IPS DF 4.7 (cell line): ENCODE results near the gene C13orf46.

Experiments
- DNase-seq: peaks from one replicate; pipeline ENCODE4 v3.0.0-alpha.2; 2013; ENCODE audit warnings: low spot score; ENCODE audit errors: extremely low read depth

Gene C13orf46

GRCh38 chr13:114010401-114011101, 36.7 kb upstream of the C13orf46 start:
- DNase-seq: no peak

DNA sequence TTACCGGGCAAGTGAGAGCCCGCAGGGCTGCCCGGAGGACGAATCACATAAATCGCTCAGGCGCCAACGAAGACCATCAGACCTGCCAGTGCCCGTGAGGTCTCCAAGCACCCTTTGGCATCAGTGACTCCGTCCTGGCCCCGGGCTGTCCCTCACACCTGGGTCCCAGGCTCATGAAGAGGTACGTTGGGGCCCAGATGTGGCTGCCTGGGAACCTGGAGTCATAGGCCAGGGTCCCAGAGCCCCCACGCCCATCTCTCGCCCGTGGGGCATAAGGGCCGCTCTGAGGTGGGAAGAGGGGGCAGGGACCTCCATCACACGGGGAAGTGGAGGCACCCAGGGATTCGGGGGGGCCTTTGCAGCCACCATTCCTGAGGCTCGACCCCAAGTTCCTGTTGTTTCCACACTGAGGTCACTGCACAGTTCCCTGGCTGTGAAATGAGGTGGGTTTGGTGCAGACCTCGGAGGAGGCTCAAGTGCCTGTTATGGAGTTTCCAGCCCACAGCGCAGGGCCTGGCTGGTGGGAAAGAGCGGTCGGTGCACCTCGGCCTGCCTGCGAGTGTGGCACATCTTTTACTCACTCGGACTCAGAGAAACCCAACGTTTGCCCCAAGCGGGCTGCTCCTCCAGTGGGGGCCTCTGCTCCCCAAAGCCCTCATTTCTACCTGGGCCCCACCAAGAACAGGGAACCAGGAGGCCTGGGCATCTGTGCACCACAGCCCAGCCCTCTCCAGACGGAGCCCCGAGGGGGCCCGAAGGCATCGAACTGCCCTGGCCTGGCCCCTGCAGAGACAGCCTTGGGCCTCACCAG, 35.9 kb upstream of the C13orf46 start:
- DNase-seq: no peak

- no peak for DNase-seq
Observed at GRCh38 chr13:114008964-114009589, 35.2 kb upstream of the C13orf46 start.

DNA sequence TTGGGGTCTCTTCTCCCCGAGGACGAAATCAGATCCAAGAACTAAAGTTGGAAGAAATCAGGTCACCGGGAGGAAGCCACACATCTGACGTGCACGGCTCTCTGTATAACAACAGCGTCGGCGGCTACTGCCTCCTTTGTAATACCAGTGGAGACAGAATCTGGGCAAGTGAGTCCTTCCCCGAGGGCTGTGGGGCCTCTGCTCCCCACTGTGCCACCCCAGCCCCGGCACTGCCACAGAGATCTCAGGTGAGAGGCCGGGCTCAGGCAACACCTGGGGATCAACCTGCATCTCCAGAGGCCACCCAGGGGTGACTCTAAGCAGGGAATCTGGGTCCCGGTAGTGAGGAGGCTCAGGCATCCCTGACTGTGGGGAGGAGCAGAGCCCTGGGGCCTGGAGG, 33.7 kb upstream of the C13orf46 start:
- DNase-seq: no peak

- DNase-seq: no peak
Observed at GRCh38 chr13:114005206-114005724, 31.4 kb upstream of the C13orf46 start.

- DNase-seq: no peak
Observed at GRCh38 chr13:114004420-114005205, 30.7 kb upstream of the C13orf46 start.

DNA sequence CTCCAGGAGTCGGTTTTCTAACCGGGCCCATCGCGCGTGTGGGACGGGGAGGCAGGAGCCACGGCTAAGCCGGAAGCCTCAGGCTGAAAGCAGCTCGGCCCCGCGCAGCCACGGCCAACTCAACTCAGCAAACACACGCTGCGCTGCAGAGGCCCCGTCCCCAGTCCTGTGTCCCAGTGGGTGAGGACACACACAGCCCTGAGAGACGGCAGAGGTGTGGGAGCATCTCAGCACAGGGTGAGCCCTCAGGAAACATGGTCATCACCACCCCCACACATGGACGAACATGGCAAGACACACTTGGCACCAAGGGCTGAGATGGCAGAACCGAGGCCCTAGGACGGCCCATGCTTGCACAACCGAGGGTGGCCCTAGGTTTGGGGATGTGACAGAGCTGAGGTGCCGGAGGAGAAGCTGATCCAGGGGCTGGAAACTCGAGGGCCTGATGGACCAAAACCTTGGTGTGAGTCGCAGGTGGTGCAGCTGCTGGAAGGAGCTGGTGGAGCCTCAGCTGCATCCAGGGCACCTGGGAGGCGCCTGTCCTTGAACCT, 29.0 kb upstream of the C13orf46 start:
- no peak for DNase-seq

DNA sequence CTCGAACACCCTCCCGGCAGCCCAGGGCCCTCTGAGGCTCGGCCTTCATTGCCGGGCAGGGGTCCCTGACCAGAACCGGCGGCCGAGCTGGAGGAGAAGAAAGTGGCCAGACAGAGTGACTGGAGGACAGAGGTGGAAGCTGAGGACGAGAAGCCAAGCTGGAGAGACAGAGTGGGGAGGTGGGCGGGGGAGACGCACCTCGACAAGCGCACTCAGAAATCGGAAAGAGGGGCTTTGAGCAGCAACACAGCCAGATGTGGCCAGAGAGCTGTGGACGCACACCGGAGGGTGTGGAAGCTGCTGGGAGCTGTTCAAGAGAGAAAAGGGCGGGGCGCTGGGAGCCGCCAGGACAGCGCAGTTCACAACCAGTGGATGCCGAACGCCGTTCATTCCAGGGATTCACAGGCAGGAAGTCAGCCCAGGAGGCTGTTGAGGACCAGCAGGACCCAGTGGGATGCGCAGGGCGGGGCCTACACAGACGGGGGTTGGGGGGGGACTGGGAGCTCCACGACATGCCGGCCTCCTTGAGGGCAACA, 28.2 kb upstream of the C13orf46 start:
- no peak for DNase-seq

DNA sequence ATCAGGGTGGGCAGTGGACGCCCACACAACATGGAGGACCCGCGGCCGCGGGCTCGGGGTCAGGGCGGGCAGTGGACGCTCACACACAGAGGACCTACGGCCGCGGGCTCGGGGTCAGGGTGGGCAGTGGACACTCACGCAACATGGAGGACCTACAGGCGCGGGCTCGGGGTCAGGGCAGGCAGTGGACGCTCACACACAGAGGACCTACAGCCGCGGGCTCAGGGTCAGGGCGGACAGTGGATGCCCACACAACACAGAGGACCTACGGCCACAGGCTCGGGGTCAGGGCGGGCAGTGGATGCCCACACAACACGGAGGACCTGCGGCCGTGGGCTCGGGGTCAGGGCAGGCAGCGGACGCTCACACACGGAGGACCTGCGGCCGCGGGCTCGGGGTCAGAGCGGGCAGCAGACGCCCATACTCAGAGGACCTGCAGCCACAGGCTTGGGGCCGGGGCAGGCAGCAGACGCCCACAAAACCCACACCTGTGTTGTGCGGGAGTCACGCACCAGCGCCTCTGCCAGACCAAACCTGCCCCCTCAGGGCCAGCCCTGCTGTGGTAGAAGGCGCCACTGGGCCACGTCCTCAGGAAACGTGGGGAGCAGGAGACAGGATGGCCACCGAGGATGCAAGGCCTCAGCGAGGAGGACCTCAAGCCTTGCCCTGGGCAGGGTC, 27.6 kb upstream of the C13orf46 start:
- DNase-seq: no peak

DNA sequence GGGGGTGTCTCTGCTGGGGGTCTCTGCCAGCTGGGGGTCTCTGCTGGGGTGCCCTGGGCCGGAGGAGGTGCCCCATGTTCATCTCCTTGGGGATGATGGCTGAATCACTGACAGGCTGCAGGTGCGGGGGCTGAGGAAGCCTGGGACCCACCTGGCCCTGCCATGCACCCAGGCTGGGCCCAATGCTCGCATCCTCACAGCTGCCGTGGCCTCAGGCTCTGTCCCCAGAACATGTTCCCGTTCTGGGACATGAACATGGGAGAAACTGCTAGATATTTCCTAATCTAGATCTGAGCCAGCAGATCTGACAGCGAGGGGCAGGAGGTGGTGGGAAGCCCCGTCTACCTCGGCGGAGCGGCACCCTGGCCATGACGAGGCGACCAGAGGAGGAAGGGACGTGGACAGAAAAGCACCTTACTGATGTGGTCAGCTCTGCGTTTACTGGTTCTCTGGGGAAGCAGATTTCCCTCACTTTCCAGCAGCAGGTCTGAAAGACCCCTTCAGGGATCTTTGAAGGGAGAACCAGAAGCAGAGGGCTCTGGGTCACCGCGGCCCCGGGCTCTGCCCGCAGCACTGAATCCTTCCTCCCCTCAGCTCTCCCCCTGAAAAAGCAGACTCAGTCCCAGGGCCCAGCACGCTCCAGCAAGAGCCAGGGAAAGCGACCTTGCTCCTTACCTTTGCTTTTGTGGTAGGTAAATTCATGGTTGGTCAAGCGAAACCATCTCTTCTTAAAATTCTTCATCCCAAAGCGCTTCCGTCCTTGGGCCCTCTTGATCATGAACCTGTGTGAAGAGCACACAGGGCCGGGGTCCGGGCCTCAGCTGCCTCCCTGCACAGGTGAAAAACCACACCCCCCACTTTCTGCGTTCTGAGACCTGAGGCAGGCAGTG, 26.5 kb upstream of the C13orf46 start:
- no peak for DNase-seq

DNA sequence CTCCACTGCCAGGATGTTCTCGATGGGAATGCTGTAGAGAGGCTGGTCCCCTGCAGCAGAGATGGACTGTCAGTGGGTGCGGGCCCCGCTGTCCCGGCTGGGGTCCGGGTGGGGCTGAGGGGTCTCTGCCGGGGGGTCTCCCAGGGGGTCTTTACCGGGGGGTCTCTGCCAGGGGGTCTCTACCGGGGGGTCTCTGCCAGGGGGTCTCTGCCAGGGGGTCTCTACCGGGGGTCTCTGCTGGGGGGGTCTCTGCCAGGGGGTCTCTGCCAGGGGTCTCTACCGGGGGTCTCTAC, 25.7 kb upstream of the C13orf46 start:
- DNase-seq: no peak

DNA sequence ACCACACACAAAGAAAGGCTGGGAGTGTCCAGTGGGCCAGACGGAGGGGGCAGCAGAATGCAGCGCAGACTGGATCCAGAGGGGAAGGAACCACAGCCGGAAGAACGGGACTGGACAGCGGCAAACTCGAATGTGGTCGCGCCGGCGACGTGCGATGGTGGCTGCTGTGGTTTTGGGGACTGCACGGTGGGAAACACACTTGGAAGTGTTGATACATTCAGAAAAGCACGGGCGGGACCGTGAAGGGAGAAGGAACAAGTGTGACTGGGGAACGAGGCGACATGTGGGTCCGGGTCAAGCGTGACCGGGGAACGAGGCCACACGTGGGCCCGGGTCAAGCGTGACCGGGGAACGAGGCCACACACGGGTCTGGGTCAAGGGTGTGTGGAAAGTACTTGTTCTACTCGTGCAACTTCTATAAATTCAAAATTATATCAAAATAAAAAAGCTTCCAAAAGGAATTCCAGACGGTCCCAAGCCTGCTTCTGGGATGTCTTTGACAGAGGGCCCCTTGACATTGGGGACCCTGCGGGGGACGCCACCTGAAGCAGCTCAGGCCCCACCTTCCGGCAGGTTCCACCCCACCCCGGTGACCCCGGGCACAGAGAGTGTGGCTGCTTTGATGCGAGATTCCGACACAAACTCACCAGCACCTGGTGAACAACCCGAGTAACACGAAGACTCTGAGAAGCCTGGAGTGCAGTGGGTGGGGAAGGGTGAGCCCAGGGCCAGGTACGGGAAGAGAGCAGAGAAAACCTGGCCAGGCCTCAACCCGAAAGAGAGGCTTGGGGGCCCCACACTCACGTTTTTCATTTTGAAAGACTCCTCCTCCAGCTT, 25.1 kb upstream of the C13orf46 start:
- no peak for DNase-seq

DNA sequence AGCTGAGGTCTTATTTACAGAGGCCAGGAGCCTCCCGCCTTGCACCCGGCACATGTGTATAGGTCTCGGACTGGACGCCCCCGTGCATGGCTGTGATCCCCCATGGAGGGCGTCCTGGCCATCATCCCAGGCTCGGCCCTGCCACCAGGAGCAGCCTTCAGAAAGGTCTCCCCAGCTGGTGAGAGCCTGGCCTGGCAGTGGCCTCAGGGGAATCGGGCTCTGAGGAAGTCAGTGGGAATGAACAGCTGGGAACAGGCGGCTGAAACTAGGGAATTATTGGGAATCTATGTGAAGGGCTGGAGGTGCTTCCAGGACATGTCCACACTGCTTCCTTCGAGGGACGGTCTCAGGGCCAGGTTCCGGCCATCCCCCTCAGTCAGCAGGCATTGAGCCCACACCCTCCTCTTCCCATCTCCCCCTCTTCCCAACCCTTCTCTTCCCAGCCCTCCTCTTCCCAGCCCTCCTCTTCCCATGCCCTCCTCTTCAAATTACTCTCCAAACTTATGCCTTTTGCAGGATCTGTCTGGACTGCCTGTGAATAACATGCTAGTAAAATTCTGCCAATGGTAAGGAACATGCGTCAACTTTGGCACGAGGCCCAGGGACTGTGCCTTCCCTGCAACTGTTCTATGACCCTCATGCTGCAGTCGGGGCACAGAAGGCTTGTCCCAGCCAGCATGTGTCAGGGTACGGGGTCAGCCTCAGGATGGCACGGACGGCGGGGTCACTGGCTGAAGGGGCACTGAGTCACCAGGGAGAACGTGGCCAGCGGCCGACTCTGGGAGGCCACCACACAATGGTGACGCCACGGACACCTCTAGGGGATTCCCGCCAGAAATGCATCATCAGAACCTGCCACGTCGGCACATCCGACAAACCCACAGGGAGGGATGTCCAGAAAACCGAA, 24.2 kb upstream of the C13orf46 start:
- no peak for DNase-seq

DNA sequence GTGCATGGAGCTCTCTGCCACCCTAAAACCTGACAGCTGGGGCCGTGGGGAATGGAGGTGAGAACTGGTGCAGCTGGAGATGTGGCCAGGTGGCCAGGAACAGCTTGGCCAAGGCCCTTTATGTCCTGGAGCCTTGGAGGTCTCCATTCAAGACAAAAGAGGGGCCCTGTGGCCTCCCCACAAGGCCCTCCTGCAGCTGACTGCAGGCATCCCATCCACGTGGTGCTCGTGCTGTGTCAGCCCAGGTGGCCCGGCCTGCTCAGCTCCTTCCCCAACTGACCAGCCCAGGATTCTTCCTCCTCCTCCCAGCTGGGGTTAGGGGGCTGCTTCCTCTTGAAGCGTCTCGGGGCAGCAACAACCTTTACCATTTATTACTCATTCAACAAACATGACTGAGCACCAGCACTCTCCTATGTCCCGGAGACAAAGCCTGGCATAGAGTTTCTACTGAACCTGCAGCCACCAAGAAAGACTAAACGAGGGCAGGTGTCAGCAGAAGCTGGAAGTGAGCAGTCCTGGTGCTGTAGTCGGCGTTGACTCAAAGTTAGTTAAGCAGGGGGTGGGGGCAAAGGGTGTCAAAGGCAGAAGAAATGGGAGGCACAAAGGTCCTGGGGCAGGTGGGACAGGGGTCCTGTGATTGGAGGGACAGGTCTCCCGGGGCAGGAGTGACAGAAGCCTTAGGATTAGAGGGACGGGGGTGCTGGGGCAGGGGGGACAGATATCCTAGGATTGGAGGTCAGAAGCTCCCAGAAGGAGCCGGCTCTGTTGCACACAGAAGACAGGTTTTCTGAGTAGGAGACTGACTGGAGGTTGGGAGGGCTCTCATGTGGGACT, 23.3 kb upstream of the C13orf46 start:
- DNase-seq: no peak

DNA sequence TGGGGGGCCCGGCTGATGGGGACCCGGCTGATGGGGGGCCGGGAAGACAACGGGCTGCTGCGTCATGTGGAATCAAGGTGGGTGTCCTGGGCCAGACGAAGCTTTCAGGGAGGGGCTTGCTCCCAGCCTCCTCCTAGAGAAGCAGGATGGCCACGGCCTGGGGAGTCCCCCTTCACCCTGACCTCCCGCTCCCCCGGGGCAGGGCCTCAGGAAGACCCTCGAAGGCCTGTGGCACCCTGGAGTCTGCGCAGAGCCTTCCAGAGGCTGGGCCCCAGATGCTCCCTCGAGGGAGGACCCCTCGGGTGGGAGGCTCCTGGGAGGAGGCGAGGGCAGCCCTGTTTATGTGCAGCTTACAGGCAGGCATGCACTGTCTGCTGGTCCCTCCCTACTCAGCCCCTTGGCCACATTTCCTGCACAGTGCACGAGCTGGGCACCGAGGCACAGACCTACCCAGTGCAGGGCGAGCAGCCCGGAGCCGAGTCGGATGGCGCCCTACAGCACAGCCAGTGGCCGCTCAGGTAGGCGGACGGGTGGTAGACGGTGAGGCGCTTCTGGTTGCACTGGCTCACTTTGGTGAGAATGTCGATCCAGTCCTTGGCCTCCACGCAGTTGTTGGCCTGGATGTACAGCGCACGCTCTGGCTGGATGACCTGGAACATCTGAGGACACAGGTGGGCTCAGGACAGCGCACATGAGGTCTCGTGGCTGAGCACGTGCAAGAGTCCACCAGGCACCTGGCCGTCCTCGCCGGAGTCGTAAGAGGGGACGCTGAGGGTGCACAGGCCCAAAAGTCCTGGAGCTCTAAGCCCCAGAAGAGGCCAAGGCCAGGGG, 22.4 kb upstream of the C13orf46 start:
- DNase-seq: no peak
